ENCODE data around the gene GLS.
"Not testable (repeated sequence)": the region's sequence is repeated elsewhere in the genome, so short reads cannot be mapped to it uniquely, and the experiment has no call there.

GRCh38 chr2:190862128-190862527, 18.5 kb upstream of the GLS start:
- TF ChIP-seq ZNF580 (tag by site-specific recombination; IDR thresholded peaks at IDR 0.05); CTCF (tag by site-specific recombination; IDR thresholded peaks at IDR 0.05); ZNF324 (tag by site-specific recombination; IDR thresholded peaks at IDR 0.05); ZNF548 (tag by site-specific recombination; IDR thresholded peaks at IDR 0.05); ZNF777 (tag by site-specific recombination; IDR thresholded peaks at IDR 0.05; ENCODE audit: borderline replicate concordance); ZNF335 (tag by site-specific recombination; conservative IDR thresholded peaks at IDR 0.05); REST (tag by site-specific recombination; IDR thresholded peaks at IDR 0.05); GLI4 (tag by site-specific recombination; IDR thresholded peaks at IDR 0.05); ZNF776 (tag by site-specific recombination; IDR thresholded peaks at IDR 0.05; ENCODE audit: borderline replicate concordance); ZBTB49 (tag by site-specific recombination; IDR thresholded peaks at IDR 0.05; ENCODE audit: low read depth): not testable (repeated sequence)

Data from HEK293 (cell line).